Measurements from ENCODE around the gene SMU1.

SMU1 gene

DNA sequence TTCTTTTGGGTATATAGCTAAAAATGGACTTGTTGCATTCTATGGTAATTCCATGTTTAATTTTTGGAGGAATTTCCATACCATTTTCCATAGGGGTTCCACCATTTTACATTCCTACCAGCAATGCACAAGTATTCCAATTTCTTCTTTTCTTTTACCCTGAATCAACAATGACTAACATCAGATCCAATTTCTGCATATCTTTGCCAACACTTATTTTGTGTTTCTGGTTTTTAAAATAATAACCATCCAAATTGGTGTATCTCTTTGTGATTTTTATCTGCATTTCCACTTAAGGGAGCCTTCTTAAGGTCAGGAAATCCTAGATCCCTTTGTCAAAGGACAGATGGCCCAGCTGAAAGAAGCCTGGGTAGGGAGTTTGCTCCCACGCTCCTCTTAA, 29.5 kb upstream of the SMU1 start:
- H3K9ac ChIP-seq: no peak overlapping the region
- H3K27ac ChIP-seq: no peak overlapping the region
- H3K36me3 ChIP-seq (ENCODE audit: insufficient read depth): no peaks in the 10 kb centered on the region
- H4K20me1 ChIP-seq (ENCODE audit: insufficient read depth): no peaks in the 10 kb centered on the region
- no peak overlapping the region for H3K4me3 ChIP-seq (IDR thresholded peaks at IDR 0.05; ENCODE audit: insufficient read depth, low read depth, low read length)
- H3K4me1 ChIP-seq (ENCODE audit: low read depth, poor library complexity, severe bottlenecking): no peaks in the 10 kb centered on the region
- TF ChIP-seq, protein P1, sequence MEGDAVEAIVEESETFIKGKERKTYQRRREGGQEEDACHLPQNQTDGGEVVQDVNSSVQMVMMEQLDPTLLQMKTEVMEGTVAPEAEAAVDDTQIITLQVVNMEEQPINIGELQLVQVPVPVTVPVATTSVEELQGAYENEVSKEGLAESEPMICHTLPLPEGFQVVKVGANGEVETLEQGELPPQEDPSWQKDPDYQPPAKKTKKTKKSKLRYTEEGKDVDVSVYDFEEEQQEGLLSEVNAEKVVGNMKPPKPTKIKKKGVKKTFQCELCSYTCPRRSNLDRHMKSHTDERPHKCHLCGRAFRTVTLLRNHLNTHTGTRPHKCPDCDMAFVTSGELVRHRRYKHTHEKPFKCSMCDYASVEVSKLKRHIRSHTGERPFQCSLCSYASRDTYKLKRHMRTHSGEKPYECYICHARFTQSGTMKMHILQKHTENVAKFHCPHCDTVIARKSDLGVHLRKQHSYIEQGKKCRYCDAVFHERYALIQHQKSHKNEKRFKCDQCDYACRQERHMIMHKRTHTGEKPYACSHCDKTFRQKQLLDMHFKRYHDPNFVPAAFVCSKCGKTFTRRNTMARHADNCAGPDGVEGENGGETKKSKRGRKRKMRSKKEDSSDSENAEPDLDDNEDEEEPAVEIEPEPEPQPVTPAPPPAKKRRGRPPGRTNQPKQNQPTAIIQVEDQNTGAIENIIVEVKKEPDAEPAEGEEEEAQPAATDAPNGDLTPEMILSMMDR (conservative IDR thresholded peaks at IDR 0.05; ENCODE audit: low read depth, low read length): no peak
- H3K4me2 ChIP-seq: no peak overlapping the region
- no peaks in the 10 kb centered on the region for H3K79me2 ChIP-seq (ENCODE audit: insufficient read depth, low read depth)
- no peak overlapping the region for H2AFZ ChIP-seq (ENCODE audit: low read depth)
- no peaks in the 10 kb centered on the region for H3K27me3 ChIP-seq (ENCODE audit: insufficient read depth, low read depth)

DNA sequence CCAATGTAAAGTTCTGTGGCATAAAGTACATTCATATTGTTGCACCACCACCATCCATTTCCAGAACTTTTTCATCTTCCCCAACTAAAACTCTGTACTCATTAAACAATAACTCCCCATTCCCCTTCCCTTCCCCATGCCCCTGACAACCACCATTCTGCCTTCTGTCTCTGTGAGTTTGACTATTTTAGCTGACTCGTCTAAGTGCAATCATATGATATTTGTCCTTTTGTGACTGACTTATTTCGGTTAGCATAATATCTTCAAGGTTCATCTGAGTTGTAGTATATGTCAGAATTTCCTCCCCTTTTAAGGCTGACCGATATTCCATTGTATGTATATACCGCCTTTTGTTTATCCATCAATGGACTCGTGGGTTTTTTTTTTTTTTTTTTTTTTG, 29.0 kb upstream of the SMU1 start:
- H4K20me1 ChIP-seq (ENCODE audit: insufficient read depth): no peaks in the 10 kb centered on the region
- no peaks in the 10 kb centered on the region for H3K36me3 ChIP-seq (ENCODE audit: insufficient read depth)
- no peaks in the 10 kb centered on the region for H3K27me3 ChIP-seq (ENCODE audit: insufficient read depth, low read depth)
- no peaks in the 10 kb centered on the region for H3K4me1 ChIP-seq (ENCODE audit: low read depth, poor library complexity, severe bottlenecking)
- no peaks in the 10 kb centered on the region for H3K79me2 ChIP-seq (ENCODE audit: insufficient read depth, low read depth)
- no peak overlapping the region for H3K27ac ChIP-seq
- H2AFZ ChIP-seq (ENCODE audit: low read depth): no peak overlapping the region
- no peak overlapping the region for H3K9ac ChIP-seq
- H3K4me3 ChIP-seq (IDR thresholded peaks at IDR 0.05; ENCODE audit: insufficient read depth, low read depth, low read length): no peak overlapping the region
- H3K4me2 ChIP-seq: no peak overlapping the region
- TF ChIP-seq, protein P1 (conservative IDR thresholded peaks at IDR 0.05; ENCODE audit: low read depth, low read length): no peak

DNA sequence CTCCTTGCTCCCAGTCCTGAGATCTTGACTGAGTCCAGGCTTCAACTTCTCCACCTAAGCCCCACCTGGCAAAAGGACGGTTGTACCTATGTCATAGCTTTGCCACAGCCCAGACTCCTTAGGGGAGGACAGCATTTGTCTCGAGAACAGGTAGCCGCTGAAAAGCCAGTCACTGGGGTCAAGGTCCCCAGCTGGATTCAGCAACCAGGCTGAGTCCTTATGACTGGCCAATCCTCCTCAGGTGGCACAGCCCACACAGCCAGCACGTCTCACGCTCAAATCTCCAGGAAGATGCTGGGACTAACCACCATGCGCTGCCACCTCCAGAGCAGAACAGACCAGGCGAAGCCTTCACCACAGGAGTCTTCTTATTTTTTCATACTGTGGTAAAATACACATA, 27.9 kb upstream of the SMU1 start:
- TF ChIP-seq, protein P1 (conservative IDR thresholded peaks at IDR 0.05; ENCODE audit: low read depth, low read length): no peak
- H3K4me2 ChIP-seq: no peak overlapping the region
- H2AFZ ChIP-seq (ENCODE audit: low read depth): no peak overlapping the region
- no peaks in the 10 kb centered on the region for H3K36me3 ChIP-seq (ENCODE audit: insufficient read depth)
- no peak overlapping the region for H3K9ac ChIP-seq
- H3K79me2 ChIP-seq (ENCODE audit: insufficient read depth, low read depth): no peaks in the 10 kb centered on the region
- H3K27me3 ChIP-seq (ENCODE audit: insufficient read depth, low read depth): no peaks in the 10 kb centered on the region
- no peak overlapping the region for H3K27ac ChIP-seq
- no peak overlapping the region for H3K4me3 ChIP-seq (IDR thresholded peaks at IDR 0.05; ENCODE audit: insufficient read depth, low read depth, low read length)
- H3K4me1 ChIP-seq (ENCODE audit: low read depth, poor library complexity, severe bottlenecking): no peaks in the 10 kb centered on the region
- no peaks in the 10 kb centered on the region for H4K20me1 ChIP-seq (ENCODE audit: insufficient read depth)

DNA sequence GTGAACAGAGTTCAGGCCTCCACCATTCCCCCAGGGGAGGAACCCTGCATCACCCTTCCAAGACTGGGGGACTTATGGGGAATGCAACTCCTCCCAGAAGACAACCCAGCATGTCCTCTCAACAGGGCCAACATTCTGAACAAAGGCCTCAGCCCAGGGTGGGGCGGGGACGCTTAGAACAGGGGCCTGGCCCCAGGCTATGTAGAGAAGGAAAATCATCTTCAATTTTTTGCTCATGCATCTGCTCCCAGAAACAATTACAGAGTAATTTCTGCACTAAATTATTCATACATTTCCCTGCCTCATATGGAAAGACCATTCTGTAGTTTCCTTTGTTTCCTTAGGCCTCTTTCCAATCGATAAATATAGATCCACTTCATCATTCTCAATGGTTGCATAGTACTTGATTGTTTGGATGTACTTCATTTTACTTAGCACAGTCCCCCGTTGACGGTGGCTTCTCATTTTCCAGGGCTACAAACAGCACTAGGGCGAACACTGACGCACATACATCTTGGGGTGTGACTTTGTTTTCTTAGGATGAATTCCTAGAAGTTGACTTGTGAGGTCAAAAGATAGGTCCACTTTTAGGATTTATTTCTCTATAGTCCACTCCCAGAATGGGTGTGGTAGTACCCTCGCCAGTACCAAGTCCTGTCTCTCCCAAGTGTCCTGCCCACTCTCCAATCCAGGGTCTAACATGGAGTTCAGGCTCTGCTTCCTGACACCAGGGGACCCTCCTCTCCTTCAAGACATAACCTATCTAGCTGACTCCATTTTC, 27.2 kb upstream of the SMU1 start:
- TF ChIP-seq, protein P1 (conservative IDR thresholded peaks at IDR 0.05; ENCODE audit: low read depth, low read length): no peak
- Histone ChIP-seq H3K27me3 (ENCODE audit: insufficient read depth, low read depth) (no peaks in the 10 kb centered on the region), H3K27ac (no peak overlapping the region), H3K9ac (no peak overlapping the region), H3K36me3 (ENCODE audit: insufficient read depth) (no peaks in the 10 kb centered on the region), H3K4me1 (ENCODE audit: low read depth, poor library complexity, severe bottlenecking) (no peaks in the 10 kb centered on the region), H3K4me3 (IDR thresholded peaks at IDR 0.05; ENCODE audit: insufficient read depth, low read depth, low read length) (no peak overlapping the region), H4K20me1 (ENCODE audit: insufficient read depth) (no peaks in the 10 kb centered on the region), H3K79me2 (ENCODE audit: insufficient read depth, low read depth) (no peaks in the 10 kb centered on the region), H2AFZ (ENCODE audit: low read depth) (no peak overlapping the region), H3K4me2 (no peak overlapping the region)
